KMS-11 (cell line): ENCODE data around the gene WDR86.

Experiments used
- H2AFZ ChIP-seq: fragments of 200-600 bp; sonication (generic); 2 replicates; pipeline ENCODE4 v1.6.1; 2016; ENCODE audit warnings: antibody characterized with exemption, mixed run types, low read depth
- H3K27ac ChIP-seq: fragments of 200-600 bp; sonication (generic); 2 replicates; pipeline ENCODE4 v1.6.1; 2016; ENCODE audit warnings: mild to moderate bottlenecking, mixed run types
- H3K27me3 ChIP-seq: fragments of 200-600 bp; sonication (generic); 2 replicates; pipeline ENCODE4 v1.6.1; 2017; ENCODE audit warnings: mild to moderate bottlenecking, low read depth, mixed run types, moderate library complexity; ENCODE audit not compliant: insufficient read depth
- H3K36me3 ChIP-seq: fragments of 200-600 bp; sonication (generic); 2 replicates; pipeline ENCODE4 v1.6.1; 2017; ENCODE audit warnings: mild to moderate bottlenecking, mixed run types; ENCODE audit not compliant: insufficient read depth
- H3K4me1 ChIP-seq: fragments of 200-600 bp; sonication (generic); 2 replicates; pipeline ENCODE4 v1.6.1; 2016; ENCODE audit warnings: mild to moderate bottlenecking, low read depth, mixed run types; ENCODE audit not compliant: poor library complexity, severe bottlenecking
- H3K4me2 ChIP-seq: fragments of 200-600 bp; sonication (generic); 2 replicates; pipeline ENCODE4 v1.7.0; 2016; ENCODE audit warnings: mild to moderate bottlenecking, mixed run types
- H3K4me3 ChIP-seq: fragments of 200-600 bp; sonication (generic); IDR thresholded peaks from 2 replicates; pipeline ENCODE4 v1.6.1; 2017; ENCODE audit warnings: low read depth, low read length, mixed read lengths; ENCODE audit not compliant: insufficient read depth
- H3K79me2 ChIP-seq: fragments of 200-600 bp; sonication (generic); 2 replicates; pipeline ENCODE4 v1.6.1; 2016; ENCODE audit warnings: low read depth, mixed run types; ENCODE audit not compliant: insufficient read depth
- H3K9ac ChIP-seq: fragments of 200-600 bp; sonication (generic); 2 replicates; pipeline ENCODE4 v1.6.1; 2016; ENCODE audit warnings: mild to moderate bottlenecking, mixed run types
- H4K20me1 ChIP-seq: fragments of 200-600 bp; sonication (generic); 2 replicates; pipeline ENCODE4 v1.6.1; 2016; ENCODE audit warnings: mild to moderate bottlenecking, mixed run types; ENCODE audit not compliant: insufficient read depth
- TF ChIP-seq, protein P1 (sequence below): fragments of 200-600 bp; sonication (generic); conservative IDR thresholded peaks from 2 replicates; pipeline ENCODE4 v1.6.1; 2017; ENCODE audit warnings: low read depth, mild to moderate bottlenecking, antibody characterized with exemption, low read length, moderate library complexity, mixed read lengths

WDR86 gene

DNA sequence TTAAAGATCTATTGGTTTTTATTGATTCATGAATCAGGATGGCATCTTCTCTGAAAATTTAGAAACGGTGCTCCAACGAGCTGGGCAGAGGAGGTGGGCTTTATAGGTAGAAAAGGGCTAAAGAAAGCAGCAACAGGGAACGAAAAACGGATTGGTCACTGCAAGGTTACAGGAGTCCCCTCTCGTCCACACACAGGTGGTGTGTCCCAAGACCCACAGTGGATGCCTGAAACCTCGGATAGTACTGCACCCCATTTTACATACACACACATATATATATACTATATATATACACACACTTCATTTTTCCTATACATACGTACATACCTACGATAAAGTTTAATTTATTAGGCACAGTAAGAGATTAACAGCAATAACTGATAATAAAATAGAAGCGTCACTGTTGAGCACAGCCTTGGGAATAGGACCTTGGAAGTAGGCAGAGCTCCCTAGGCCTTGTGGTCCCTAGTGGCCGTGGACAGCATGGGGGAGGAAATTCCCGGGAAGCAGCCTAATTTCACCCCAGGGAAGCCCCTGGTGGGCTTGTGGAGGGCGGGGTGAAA lies 69.0 kb downstream of the WDR86 start:
- H2AFZ ChIP-seq, result peak overlapping the region; percentile 84; the same call in 1 of the 2 replicates
- H3K36me3 ChIP-seq, result no peaks in the 10 kb centered on the region
- no peak overlapping the region for H3K27ac ChIP-seq
- H3K4me2 ChIP-seq, result peak overlapping the region; percentile 56
- no peaks in the 10 kb centered on the region for H4K20me1 ChIP-seq
- no peaks in the 10 kb centered on the region for H3K27me3 ChIP-seq
- no peak overlapping the region for H3K4me3 ChIP-seq
- H3K79me2 ChIP-seq, result no peaks in the 10 kb centered on the region
- no peak overlapping the region for H3K9ac ChIP-seq
- TF ChIP-seq, protein P1, sequence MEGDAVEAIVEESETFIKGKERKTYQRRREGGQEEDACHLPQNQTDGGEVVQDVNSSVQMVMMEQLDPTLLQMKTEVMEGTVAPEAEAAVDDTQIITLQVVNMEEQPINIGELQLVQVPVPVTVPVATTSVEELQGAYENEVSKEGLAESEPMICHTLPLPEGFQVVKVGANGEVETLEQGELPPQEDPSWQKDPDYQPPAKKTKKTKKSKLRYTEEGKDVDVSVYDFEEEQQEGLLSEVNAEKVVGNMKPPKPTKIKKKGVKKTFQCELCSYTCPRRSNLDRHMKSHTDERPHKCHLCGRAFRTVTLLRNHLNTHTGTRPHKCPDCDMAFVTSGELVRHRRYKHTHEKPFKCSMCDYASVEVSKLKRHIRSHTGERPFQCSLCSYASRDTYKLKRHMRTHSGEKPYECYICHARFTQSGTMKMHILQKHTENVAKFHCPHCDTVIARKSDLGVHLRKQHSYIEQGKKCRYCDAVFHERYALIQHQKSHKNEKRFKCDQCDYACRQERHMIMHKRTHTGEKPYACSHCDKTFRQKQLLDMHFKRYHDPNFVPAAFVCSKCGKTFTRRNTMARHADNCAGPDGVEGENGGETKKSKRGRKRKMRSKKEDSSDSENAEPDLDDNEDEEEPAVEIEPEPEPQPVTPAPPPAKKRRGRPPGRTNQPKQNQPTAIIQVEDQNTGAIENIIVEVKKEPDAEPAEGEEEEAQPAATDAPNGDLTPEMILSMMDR, result no peak
- peaks cover 22% of the 10 kb centered on the region for H3K4me1 ChIP-seq

DNA sequence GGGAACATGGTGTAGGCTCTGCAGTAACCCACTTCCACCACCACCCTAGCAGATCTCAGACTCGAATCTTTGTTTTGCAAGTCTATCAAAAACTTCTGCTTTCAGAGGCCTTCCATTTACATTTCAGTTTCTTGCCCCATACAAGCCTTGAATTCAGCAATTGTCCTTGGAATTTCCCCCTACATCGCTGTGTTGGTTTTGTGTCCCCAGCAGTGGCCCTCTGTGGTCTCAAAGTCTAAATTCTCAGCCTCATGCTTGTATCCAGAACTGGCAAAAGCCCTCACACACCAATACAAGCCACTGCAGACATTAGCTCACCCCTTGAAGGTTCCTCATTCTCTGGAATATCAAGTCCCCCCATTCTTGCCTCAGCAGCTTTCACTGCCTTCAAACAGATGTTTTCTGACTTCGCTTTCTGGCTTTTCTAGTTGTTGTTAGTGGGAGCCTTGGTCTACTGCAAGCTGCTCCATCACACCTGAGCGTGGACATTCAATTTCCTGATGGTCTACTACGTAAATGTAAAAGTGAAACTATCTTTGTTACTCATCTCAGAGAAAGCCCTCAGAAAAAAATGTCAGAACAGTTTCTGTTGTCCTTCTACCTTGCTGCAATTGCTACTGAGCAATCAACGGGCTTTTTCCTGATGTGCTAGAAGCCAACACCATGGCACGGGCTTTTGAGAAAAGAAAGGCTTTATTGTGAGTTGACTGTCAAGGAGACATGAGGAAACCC lies 70.0 kb downstream of the WDR86 start:
- Histone ChIP-seq H3K27me3 (no peaks in the 10 kb centered on the region), H3K4me2 (no peak overlapping the region), H3K9ac (no peak overlapping the region), H2AFZ (peak overlapping the region; percentile 7; the same call in 1 of the 2 replicates), H3K4me1 (peaks cover 22% of the 10 kb centered on the region), H3K27ac (no peak overlapping the region), H4K20me1 (no peaks in the 10 kb centered on the region), H3K36me3 (no peaks in the 10 kb centered on the region), H3K4me3 (no peak overlapping the region), H3K79me2 (no peaks in the 10 kb centered on the region)
- TF ChIP-seq, protein P1, result no peak

DNA sequence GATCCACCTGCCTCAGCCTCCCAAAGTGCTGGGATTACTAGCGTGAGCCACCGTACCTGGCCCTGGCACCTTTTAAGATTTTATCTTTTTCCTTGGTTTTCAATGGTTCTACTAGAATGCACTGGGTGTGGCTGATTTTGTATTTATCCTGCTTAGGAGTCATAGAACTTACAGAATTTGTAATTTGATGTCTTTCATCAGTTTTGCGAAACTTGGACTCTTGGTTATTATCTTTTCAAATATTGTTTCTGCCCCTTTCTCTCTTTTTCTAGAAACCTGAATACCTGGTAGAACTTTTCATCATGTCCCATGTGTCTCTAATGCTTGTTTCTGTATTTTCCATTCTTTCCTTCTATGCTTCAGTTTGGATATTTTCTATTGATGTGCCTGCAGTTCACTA lies 71.0 kb downstream of the WDR86 start:
- peaks cover 22% of the 10 kb centered on the region for H3K4me1 ChIP-seq
- H2AFZ ChIP-seq, result no peak overlapping the region
- no peaks in the 10 kb centered on the region for H4K20me1 ChIP-seq
- no peaks in the 10 kb centered on the region for H3K27me3 ChIP-seq
- no peak overlapping the region for H3K27ac ChIP-seq
- no peak overlapping the region for H3K4me2 ChIP-seq
- H3K36me3 ChIP-seq, result no peaks in the 10 kb centered on the region
- TF ChIP-seq, protein P1, result no peak
- no peak overlapping the region for H3K9ac ChIP-seq
- H3K4me3 ChIP-seq, result no peak overlapping the region
- no peaks in the 10 kb centered on the region for H3K79me2 ChIP-seq

DNA sequence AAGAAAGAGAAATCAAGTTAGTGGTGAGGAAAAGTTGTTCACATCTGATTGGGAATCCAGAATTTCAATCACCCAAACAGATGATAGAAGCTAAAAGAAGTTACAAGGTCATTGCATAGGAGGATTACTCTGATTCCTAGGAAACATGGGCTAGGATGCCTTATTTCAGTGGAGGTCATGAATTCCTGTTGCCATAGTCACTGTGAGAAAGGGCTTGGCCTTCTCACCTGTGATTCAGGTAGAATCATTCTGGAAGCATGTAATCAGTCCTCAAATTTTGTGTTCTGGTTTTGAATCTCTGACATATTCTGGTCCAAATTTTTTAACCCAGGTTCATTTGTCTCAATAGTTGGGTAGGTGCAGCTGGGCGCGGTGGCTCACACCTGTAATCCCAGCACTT lies 72.5 kb downstream of the WDR86 start:
- Histone ChIP-seq H3K9ac (no peak overlapping the region), H3K27me3 (no peaks in the 10 kb centered on the region), H3K4me2 (no peak overlapping the region), H3K27ac (no peak overlapping the region), H2AFZ (no peak overlapping the region), H3K4me3 (no peak overlapping the region), H3K79me2 (no peaks in the 10 kb centered on the region), H3K4me1 (peaks cover 11% of the 10 kb centered on the region), H4K20me1 (no peaks in the 10 kb centered on the region), H3K36me3 (no peaks in the 10 kb centered on the region)
- TF ChIP-seq, protein P1, result no peak
